Loucy (cell line): ENCODE measurements around the gene PLA2G5.

Experiments used
- H2AFZ ChIP-seq: fragments of 200-600 bp; sonication (generic); 2 replicates; pipeline ENCODE4 v1.6.0; 2016; ENCODE audit warnings: antibody characterized with exemption, mild to moderate bottlenecking, low read length, moderate library complexity
- H3F3A ChIP-seq: fragments of 200-600 bp; 2 replicates; pipeline ENCODE4 v1.6.0; 2016; ENCODE audit warnings: antibody characterized with exemption, low read depth, mild to moderate bottlenecking
- H3K27me3 ChIP-seq: fragments of 200-600 bp; sonication (generic); 2 replicates; pipeline ENCODE4 v1.6.1; 2014; ENCODE audit warnings: low read length, mild to moderate bottlenecking; ENCODE audit not compliant: insufficient read depth, poor library complexity, severe bottlenecking
- H3K36me3 ChIP-seq: fragments of 200-600 bp; sonication (generic); 2 replicates; pipeline ENCODE4 v1.6.1; 2016; ENCODE audit warnings: low read length; ENCODE audit not compliant: insufficient read depth
- H3K4me1 ChIP-seq: fragments of 200-600 bp; sonication (generic); 2 replicates; pipeline ENCODE4 v1.5.1; 2014; ENCODE audit warnings: low read length, mild to moderate bottlenecking; ENCODE audit not compliant: insufficient read depth, poor library complexity, severe bottlenecking
- H3K4me2 ChIP-seq: fragments of 200-600 bp; sonication (generic); 2 replicates; pipeline ENCODE4 v1.6.0; 2014; ENCODE audit warnings: antibody characterized with exemption, low read length, low read depth, mild to moderate bottlenecking; ENCODE audit not compliant: poor library complexity, severe bottlenecking
- H3K4me3 ChIP-seq: fragments of 200-600 bp; sonication (generic); 2 replicates; pipeline ENCODE4 v1.5.1; 2014; ENCODE audit warnings: low read length, mild to moderate bottlenecking, mixed read lengths; ENCODE audit not compliant: poor library complexity, severe bottlenecking
- H3K79me2 ChIP-seq: fragments of 200-600 bp; sonication (generic); 2 replicates; pipeline ENCODE4 v1.6.1; 2014; ENCODE audit warnings: low read length; ENCODE audit not compliant: insufficient read depth
- H3K9ac ChIP-seq: fragments of 200-600 bp; sonication (generic); 2 replicates; pipeline ENCODE4 v1.6.0; 2014; ENCODE audit warnings: mild to moderate bottlenecking, low read depth, low read length, moderate library complexity; ENCODE audit not compliant: poor library complexity, severe bottlenecking
- H3K9me2 ChIP-seq: fragments of 200-600 bp; sonication (generic); replicated peaks from 2 replicates; pipeline ENCODE4 v1.6.1; 2016; ENCODE audit warnings: low read depth, low read length, mixed read lengths
- H3K9me3 ChIP-seq: fragments of 200-600 bp; sonication (generic); 2 replicates; pipeline ENCODE4 v1.6.1; 2014; ENCODE audit warnings: mild to moderate bottlenecking, antibody characterized with exemption, low read length, low read depth; ENCODE audit not compliant: insufficient read depth
- H4K20me1 ChIP-seq: fragments of 200-600 bp; sonication (generic); 2 replicates; pipeline ENCODE4 v1.6.0; 2014; ENCODE audit warnings: antibody characterized with exemption, low read length, mild to moderate bottlenecking; ENCODE audit not compliant: insufficient read depth, poor library complexity, severe bottlenecking
- EZH2phosphoT487 ChIP-seq: fragments of 200-600 bp; IDR thresholded peaks from 2 replicates; pipeline ENCODE4 v1.6.1; 2018; ENCODE audit warnings: antibody characterized with exemption, mild to moderate bottlenecking, moderate library complexity, borderline replicate concordance
- TF ChIP-seq, protein P1 (sequence below): fragments of 200-600 bp; sonication (generic); conservative IDR thresholded peaks from 2 replicates; pipeline ENCODE4 v1.5.1; 2014; ENCODE audit warnings: mild to moderate bottlenecking, antibody characterized with exemption, low read length

Gene PLA2G5

GRCh38 chr1:20031836-20032235 is 38.2 kb upstream of the PLA2G5 start:
- 0 out of 2 replicates have a peak, but pooled peaks cover 3% of the 10 kb centered on the region for H3K9me3 ChIP-seq
- no peak overlapping the region for H3K9ac ChIP-seq
- no peaks in the 10 kb centered on the region for H3K79me2 ChIP-seq
- no peaks in the 10 kb centered on the region for H3F3A ChIP-seq
- no peaks in the 10 kb centered on the region for H4K20me1 ChIP-seq
- H3K4me1 ChIP-seq: no peaks in the 10 kb centered on the region
- no peak overlapping the region for H2AFZ ChIP-seq
- H3K36me3 ChIP-seq: no peaks in the 10 kb centered on the region
- no peak overlapping the region for H3K4me2 ChIP-seq
- TF ChIP-seq EZH2phosphoT487: no peak
- TF ChIP-seq, protein P1, sequence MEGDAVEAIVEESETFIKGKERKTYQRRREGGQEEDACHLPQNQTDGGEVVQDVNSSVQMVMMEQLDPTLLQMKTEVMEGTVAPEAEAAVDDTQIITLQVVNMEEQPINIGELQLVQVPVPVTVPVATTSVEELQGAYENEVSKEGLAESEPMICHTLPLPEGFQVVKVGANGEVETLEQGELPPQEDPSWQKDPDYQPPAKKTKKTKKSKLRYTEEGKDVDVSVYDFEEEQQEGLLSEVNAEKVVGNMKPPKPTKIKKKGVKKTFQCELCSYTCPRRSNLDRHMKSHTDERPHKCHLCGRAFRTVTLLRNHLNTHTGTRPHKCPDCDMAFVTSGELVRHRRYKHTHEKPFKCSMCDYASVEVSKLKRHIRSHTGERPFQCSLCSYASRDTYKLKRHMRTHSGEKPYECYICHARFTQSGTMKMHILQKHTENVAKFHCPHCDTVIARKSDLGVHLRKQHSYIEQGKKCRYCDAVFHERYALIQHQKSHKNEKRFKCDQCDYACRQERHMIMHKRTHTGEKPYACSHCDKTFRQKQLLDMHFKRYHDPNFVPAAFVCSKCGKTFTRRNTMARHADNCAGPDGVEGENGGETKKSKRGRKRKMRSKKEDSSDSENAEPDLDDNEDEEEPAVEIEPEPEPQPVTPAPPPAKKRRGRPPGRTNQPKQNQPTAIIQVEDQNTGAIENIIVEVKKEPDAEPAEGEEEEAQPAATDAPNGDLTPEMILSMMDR: no peak
- no peaks in the 10 kb centered on the region for H3K9me2 ChIP-seq
- no peaks in the 10 kb centered on the region for H3K27me3 ChIP-seq
- no peak overlapping the region for H3K4me3 ChIP-seq

GRCh38 chr1:20032425-20032824 is 37.6 kb upstream of the PLA2G5 start:
- Histone ChIP-seq H3K4me3 (no peak overlapping the region), H3K79me2 (no peaks in the 10 kb centered on the region), H3F3A (no peaks in the 10 kb centered on the region), H2AFZ (no peak overlapping the region), H3K27me3 (no peaks in the 10 kb centered on the region), H3K36me3 (no peaks in the 10 kb centered on the region), H3K9me2 (no peaks in the 10 kb centered on the region), H3K4me2 (no peak overlapping the region), H3K4me1 (no peaks in the 10 kb centered on the region), H3K9me3 (0 out of 2 replicates have a peak, but pooled peaks cover 3% of the 10 kb centered on the region), H4K20me1 (no peaks in the 10 kb centered on the region), H3K9ac (no peak overlapping the region)
- TF ChIP-seq, protein P1: no peak
- no peak for TF ChIP-seq EZH2phosphoT487

GRCh38 chr1:20033420-20033819 is 36.6 kb upstream of the PLA2G5 start:
- no peak overlapping the region for H3K4me3 ChIP-seq
- H4K20me1 ChIP-seq: no peaks in the 10 kb centered on the region
- no peaks in the 10 kb centered on the region for H3K79me2 ChIP-seq
- H3K27me3 ChIP-seq: no peaks in the 10 kb centered on the region
- no peak overlapping the region for H3K9ac ChIP-seq
- H3K9me2 ChIP-seq: no peaks in the 10 kb centered on the region
- H3K4me2 ChIP-seq: no peak overlapping the region
- H3F3A ChIP-seq: no peaks in the 10 kb centered on the region
- TF ChIP-seq, protein P1: no peak
- no peak for TF ChIP-seq EZH2phosphoT487
- no peaks in the 10 kb centered on the region for H3K4me1 ChIP-seq
- 0 out of 2 replicates have a peak, but pooled peaks cover 3% of the 10 kb centered on the region for H3K9me3 ChIP-seq
- H3K36me3 ChIP-seq: no peaks in the 10 kb centered on the region
- H2AFZ ChIP-seq: no peak overlapping the region
